ENCODE results near the gene PSMB9.

Gene PSMB9

DNA sequence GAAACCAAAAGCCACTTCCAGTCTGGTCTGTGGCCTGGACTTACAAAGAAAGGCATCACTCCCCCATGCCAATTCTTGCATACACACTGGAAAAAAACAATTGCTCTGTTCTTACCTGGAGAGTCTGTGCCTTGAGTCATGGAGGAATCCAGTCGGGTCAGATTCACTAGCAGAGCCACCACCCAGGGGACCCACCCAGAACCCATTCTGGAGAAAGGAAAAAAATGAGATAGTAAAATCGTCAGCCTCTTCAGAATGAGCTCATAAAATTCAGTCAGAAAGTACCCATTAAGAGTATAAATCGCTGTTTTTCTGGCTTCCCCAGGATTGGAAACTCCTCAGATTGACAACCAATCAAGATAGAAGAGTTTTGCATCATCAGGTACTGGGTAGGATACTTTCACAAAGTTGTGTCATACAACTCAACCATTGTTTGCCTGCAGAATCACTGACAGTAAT is 37.2 kb upstream of the PSMB9 start, which contains the start of gene HLA-DOB:
HLA-DOB (minus strand) TSS at position 257 of the 459 bp plus-strand sequence; CDS start at position 206, 51 bp downstream.
- Histone ChIP-seq H3K9ac (ENCODE audit: insufficient read length, low read depth) (no peak within 1 kb of the TSS), H3K4me3 (ENCODE audit: insufficient read length, low read depth) (no peak within 1 kb of the TSS), H3K9me3 (ENCODE audit: insufficient read depth, low read length) (no peaks in the 10 kb centered on the region), H3K4me1 (ENCODE audit: insufficient read depth, insufficient read length) (peaks cover 3% of the 10 kb centered on the region), H3K36me3 (ENCODE audit: insufficient read depth, insufficient read length, low read length) (no peaks in the 10 kb centered on the region), H3K27me3 (ENCODE audit: insufficient read depth, insufficient read length) (no peaks in the 10 kb centered on the region)
- no peak for DNase-seq (ENCODE audit: low read depth, low spot score)
- TF ChIP-seq SUZ12 (IDR thresholded peaks at IDR 0.05; ENCODE audit: extremely low read depth, insufficient read depth, insufficient read length) (no peak), ZNF274 (IDR thresholded peaks at IDR 0.05; ENCODE audit: low read depth, low read length) (no peak), YY1 (IDR thresholded peaks at IDR 0.05; ENCODE audit: insufficient read depth, insufficient read length) (no peak)

DNA sequence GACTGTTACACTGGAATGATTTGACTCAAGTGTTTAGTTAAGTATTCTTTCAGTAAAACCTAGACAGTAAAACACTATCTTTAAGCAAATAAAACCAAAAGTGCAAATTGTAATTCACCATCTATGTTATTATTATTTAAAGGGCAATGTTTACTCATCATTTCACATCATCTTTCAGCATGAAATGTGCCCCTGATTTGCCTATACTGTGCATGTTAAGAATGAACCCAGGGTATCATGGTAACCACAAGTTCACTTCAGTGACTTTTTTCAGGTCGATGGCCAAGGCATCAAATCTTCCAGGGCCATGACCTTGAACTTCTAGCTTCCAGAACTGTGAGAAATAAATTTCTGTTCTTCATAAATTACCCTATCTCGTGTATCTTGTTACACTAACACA is 35.1 kb upstream of the PSMB9 start:
- TF ChIP-seq ZNF274 (IDR thresholded peaks at IDR 0.05; ENCODE audit: low read depth, low read length) (no peak), YY1 (IDR thresholded peaks at IDR 0.05; ENCODE audit: insufficient read depth, insufficient read length) (no peak)
- H3K36me3 ChIP-seq (ENCODE audit: insufficient read depth, insufficient read length, low read length), result no peaks in the 10 kb centered on the region
- no peak overlapping the region for H3K9ac ChIP-seq (ENCODE audit: insufficient read length, low read depth)
- no peaks in the 10 kb centered on the region for H3K27me3 ChIP-seq (ENCODE audit: insufficient read depth, insufficient read length)
- no peak overlapping the region for H3K4me3 ChIP-seq (ENCODE audit: insufficient read length, low read depth)
- no peak for DNase-seq (ENCODE audit: low read depth, low spot score)
- peaks cover 3% of the 10 kb centered on the region for H3K4me1 ChIP-seq (ENCODE audit: insufficient read depth, insufficient read length)
- H3K9me3 ChIP-seq (ENCODE audit: insufficient read depth, low read length), result no peaks in the 10 kb centered on the region

DNA sequence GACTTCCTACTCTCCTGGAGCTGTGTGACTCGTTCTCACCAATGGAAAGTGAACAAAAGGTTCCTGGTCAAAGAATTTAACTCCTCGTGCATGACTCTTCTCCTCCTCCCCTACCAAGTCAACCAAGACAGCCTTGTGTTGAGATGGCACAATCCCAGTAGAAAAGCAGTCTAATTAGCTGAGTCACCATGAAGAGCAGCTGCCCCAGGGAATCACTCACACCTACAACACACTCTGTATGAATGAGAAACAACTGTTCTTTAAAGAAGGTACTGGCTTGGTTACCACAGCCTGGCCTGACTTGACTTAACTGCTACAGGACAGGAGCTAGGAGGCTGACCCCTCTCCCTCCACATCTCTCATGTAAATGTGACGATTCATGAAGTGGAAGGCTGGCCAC is 34.3 kb upstream of the PSMB9 start:
- no peak for TF ChIP-seq YY1 (IDR thresholded peaks at IDR 0.05; ENCODE audit: insufficient read depth, insufficient read length)
- Histone ChIP-seq H3K36me3 (ENCODE audit: insufficient read depth, insufficient read length, low read length) (no peaks in the 10 kb centered on the region), H3K4me1 (ENCODE audit: insufficient read depth, insufficient read length) (peaks cover 3% of the 10 kb centered on the region), H3K27me3 (ENCODE audit: insufficient read depth, insufficient read length) (no peaks in the 10 kb centered on the region), H3K9me3 (ENCODE audit: insufficient read depth, low read length) (no peaks in the 10 kb centered on the region), H3K4me3 (ENCODE audit: insufficient read length, low read depth) (no peak overlapping the region), H3K9ac (ENCODE audit: insufficient read length, low read depth) (no peak overlapping the region)
- DNase-seq (ENCODE audit: low read depth, low spot score), result no peak

DNA sequence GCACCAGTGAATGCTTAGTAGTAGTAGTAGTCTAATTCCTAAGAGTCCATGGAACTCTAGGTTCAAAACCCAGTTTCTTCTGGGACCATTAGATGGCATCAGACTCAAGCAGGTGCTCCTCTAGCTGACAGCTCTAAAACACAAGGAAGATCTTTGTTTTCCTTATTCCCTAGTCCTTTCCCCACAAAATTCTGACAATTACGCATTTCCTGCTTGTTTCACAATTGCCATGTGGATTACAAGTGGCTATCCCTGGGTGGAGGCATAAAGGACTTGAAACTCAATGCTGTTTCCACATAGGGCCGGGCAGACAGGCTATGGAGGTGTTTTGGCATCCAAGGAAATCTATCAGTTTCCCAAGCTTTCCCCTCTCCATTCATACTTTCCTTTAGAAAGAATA is 28.0 kb upstream of the PSMB9 start:
- Histone ChIP-seq H3K9me3 (ENCODE audit: insufficient read depth, low read length) (no peaks in the 10 kb centered on the region), H3K27me3 (ENCODE audit: insufficient read depth, insufficient read length) (no peaks in the 10 kb centered on the region), H3K36me3 (ENCODE audit: insufficient read depth, insufficient read length, low read length) (peaks cover 15% of the 10 kb centered on the region), H3K4me3 (ENCODE audit: insufficient read length, low read depth) (no peak overlapping the region), H3K9ac (ENCODE audit: insufficient read length, low read depth) (no peak overlapping the region), H3K4me1 (ENCODE audit: insufficient read depth, insufficient read length) (no peaks in the 10 kb centered on the region)
- DNase-seq (ENCODE audit: low read depth, low spot score), result no peak
- TF ChIP-seq SUZ12 (IDR thresholded peaks at IDR 0.05; ENCODE audit: extremely low read depth, insufficient read depth, insufficient read length), result no peak
- no peak for TF ChIP-seq ZNF274 (IDR thresholded peaks at IDR 0.05; ENCODE audit: low read depth, low read length)
- TF ChIP-seq YY1 (IDR thresholded peaks at IDR 0.05; ENCODE audit: insufficient read depth, insufficient read length), result no peak

DNA sequence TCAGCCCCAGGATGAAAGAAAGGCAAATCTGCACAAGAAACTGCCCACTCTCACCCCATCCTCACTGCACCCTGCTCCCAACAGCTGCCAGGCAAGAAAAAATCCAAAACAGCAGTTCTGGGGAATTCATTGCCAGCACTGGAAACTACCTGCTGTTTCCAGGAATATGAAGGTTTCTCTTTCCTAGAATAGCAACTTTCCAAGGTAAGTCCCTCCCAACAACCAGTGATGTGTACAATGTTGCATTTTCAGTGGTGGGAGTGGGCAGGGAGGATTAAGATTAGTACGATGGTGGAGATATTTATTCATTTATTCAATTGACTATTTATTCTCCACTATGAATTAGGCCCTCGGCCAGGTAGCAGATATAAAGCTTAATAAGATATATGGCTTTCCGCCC is 27.0 kb upstream of the PSMB9 start:
- no peak for TF ChIP-seq SUZ12 (IDR thresholded peaks at IDR 0.05; ENCODE audit: extremely low read depth, insufficient read depth, insufficient read length)
- Histone ChIP-seq H3K27me3 (ENCODE audit: insufficient read depth, insufficient read length) (no peaks in the 10 kb centered on the region), H3K4me3 (ENCODE audit: insufficient read length, low read depth) (no peak overlapping the region), H3K9me3 (ENCODE audit: insufficient read depth, low read length) (no peaks in the 10 kb centered on the region), H3K4me1 (ENCODE audit: insufficient read depth, insufficient read length) (no peaks in the 10 kb centered on the region), H3K9ac (ENCODE audit: insufficient read length, low read depth) (no peak overlapping the region), H3K36me3 (ENCODE audit: insufficient read depth, insufficient read length, low read length) (peaks cover 15% of the 10 kb centered on the region)
- no peak for DNase-seq (ENCODE audit: low read depth, low spot score)

- H3K36me3 ChIP-seq (ENCODE audit: insufficient read depth, insufficient read length, low read length), result peaks cover 21% of the 10 kb centered on the region
- no peak overlapping the region for H3K9ac ChIP-seq (ENCODE audit: insufficient read length, low read depth)
- DNase-seq (ENCODE audit: low read depth, low spot score), result no peak
- H3K9me3 ChIP-seq (ENCODE audit: insufficient read depth, low read length), result no peaks in the 10 kb centered on the region
- TF ChIP-seq ZNF274 (IDR thresholded peaks at IDR 0.05; ENCODE audit: low read depth, low read length) (no peak), SUZ12 (IDR thresholded peaks at IDR 0.05; ENCODE audit: extremely low read depth, insufficient read depth, insufficient read length) (no peak), YY1 (IDR thresholded peaks at IDR 0.05; ENCODE audit: insufficient read depth, insufficient read length) (no peak)
- H3K4me3 ChIP-seq (ENCODE audit: insufficient read length, low read depth), result no peak overlapping the region
- H3K4me1 ChIP-seq (ENCODE audit: insufficient read depth, insufficient read length), result no peaks in the 10 kb centered on the region
- H3K27me3 ChIP-seq (ENCODE audit: insufficient read depth, insufficient read length), result no peaks in the 10 kb centered on the region
Measured at GRCh38 chr6:32829495-32829894, 24.5 kb upstream of the PSMB9 start.

- Histone ChIP-seq H3K36me3 (ENCODE audit: insufficient read depth, insufficient read length, low read length) (peaks cover 21% of the 10 kb centered on the region), H3K9me3 (ENCODE audit: insufficient read depth, low read length) (no peaks in the 10 kb centered on the region), H3K4me1 (ENCODE audit: insufficient read depth, insufficient read length) (no peaks in the 10 kb centered on the region), H3K9ac (ENCODE audit: insufficient read length, low read depth) (no peak overlapping the region), H3K4me3 (ENCODE audit: insufficient read length, low read depth) (no peak overlapping the region), H3K27me3 (ENCODE audit: insufficient read depth, insufficient read length) (no peaks in the 10 kb centered on the region)
- DNase-seq (ENCODE audit: low read depth, low spot score), result no peak
- TF ChIP-seq ZNF274 (IDR thresholded peaks at IDR 0.05; ENCODE audit: low read depth, low read length), result no peak
- no peak for TF ChIP-seq YY1 (IDR thresholded peaks at IDR 0.05; ENCODE audit: insufficient read depth, insufficient read length)
- no peak for TF ChIP-seq SUZ12 (IDR thresholded peaks at IDR 0.05; ENCODE audit: extremely low read depth, insufficient read depth, insufficient read length)
Measured at GRCh38 chr6:32830017-32830416, 24.0 kb upstream of the PSMB9 start.

DNA sequence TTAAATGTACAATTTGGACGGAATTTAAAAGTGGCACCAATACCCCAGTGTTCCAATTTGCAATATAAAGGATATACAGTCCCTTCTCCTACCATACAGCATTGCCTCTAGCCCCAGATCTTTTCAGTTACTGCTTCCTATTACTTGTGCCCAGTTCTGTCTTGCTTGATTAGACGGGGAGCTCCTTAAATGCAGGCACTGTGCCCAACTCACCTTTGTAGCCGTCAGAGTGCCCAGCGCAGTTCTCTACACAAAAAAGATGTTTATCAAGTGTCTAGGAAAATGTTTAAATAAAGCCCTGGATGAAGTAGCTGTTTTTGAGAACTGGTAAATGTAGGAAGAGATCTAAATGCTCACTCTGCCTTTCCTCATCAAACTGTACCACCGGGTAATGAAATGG is 23.1 kb upstream of the PSMB9 start:
- Histone ChIP-seq H3K4me1 (ENCODE audit: insufficient read depth, insufficient read length) (no peaks in the 10 kb centered on the region), H3K36me3 (ENCODE audit: insufficient read depth, insufficient read length, low read length) (peaks cover 21% of the 10 kb centered on the region), H3K4me3 (ENCODE audit: insufficient read length, low read depth) (no peak overlapping the region), H3K27me3 (ENCODE audit: insufficient read depth, insufficient read length) (no peaks in the 10 kb centered on the region), H3K9ac (ENCODE audit: insufficient read length, low read depth) (no peak overlapping the region), H3K9me3 (ENCODE audit: insufficient read depth, low read length) (no peaks in the 10 kb centered on the region)
- TF ChIP-seq ZNF274 (IDR thresholded peaks at IDR 0.05; ENCODE audit: low read depth, low read length), result no peak
- no peak for TF ChIP-seq YY1 (IDR thresholded peaks at IDR 0.05; ENCODE audit: insufficient read depth, insufficient read length)
- TF ChIP-seq SUZ12 (IDR thresholded peaks at IDR 0.05; ENCODE audit: extremely low read depth, insufficient read depth, insufficient read length), result no peak
- no peak for DNase-seq (ENCODE audit: low read depth, low spot score)
